Measurements from ENCODE around the gene EIF5B.

The EIF5B gene

GRCh38 chr2:99414566-99414965 lies 77.4 kb downstream of the EIF5B start:
- DNase-seq (ENCODE audit: low read depth) = no peak

- no peak for DNase-seq (ENCODE audit: low read depth)
These were observed 80.2 kb downstream of the EIF5B start for GRCh38 chr2:99417396-99417795.

- DNase-seq (ENCODE audit: low read depth) = no peak
These were observed 82.8 kb downstream of the EIF5B start for GRCh38 chr2:99420031-99420430.

GRCh38 chr2:99420751-99421299 lies 83.6 kb downstream of the EIF5B start:
- DNase-seq (ENCODE audit: low read depth) = no peak

GRCh38 chr2:99421469-99421868 lies 84.3 kb downstream of the EIF5B start:
- DNase-seq (ENCODE audit: low read depth) = no peak

- DNase-seq (ENCODE audit: low read depth) = no peak
These were observed 85.4 kb downstream of the EIF5B start for GRCh38 chr2:99422599-99422998.

GRCh38 chr2:99424371-99424770 lies 87.2 kb downstream of the EIF5B start:
- DNase-seq (ENCODE audit: low read depth) = no peak

- DNase-seq (ENCODE audit: low read depth) = no peak
These were observed 87.8 kb downstream of the EIF5B start for GRCh38 chr2:99425022-99425421.

- DNase-seq (ENCODE audit: low read depth) = no peak
These were observed 93.6 kb downstream of the EIF5B start for GRCh38 chr2:99430614-99431291.

GRCh38 chr2:99431587-99432275 lies 94.5 kb downstream of the EIF5B start:
- no peak for DNase-seq (ENCODE audit: low read depth)

GRCh38 chr2:99433340-99433739 lies 96.2 kb downstream of the EIF5B start:
- DNase-seq (ENCODE audit: low read depth) = no peak

- DNase-seq (ENCODE audit: low read depth) = no peak
These were observed 99.7 kb downstream of the EIF5B start for GRCh38 chr2:99436874-99437273.

GRCh38 chr2:99439971-99440505 lies 102.8 kb downstream of the EIF5B start:
- DNase-seq (ENCODE audit: low read depth) = no peak

- no peak for DNase-seq (ENCODE audit: low read depth)
These were observed 105.6 kb downstream of the EIF5B start for GRCh38 chr2:99442837-99443236.

GRCh38 chr2:99444222-99444621 lies 107.0 kb downstream of the EIF5B start:
- DNase-seq (ENCODE audit: low read depth) = no peak

- no peak for DNase-seq (ENCODE audit: low read depth)
These were observed 107.9 kb downstream of the EIF5B start for GRCh38 chr2:99445065-99445464.

- no peak for DNase-seq (ENCODE audit: low read depth)
These were observed 111.4 kb downstream of the EIF5B start for GRCh38 chr2:99448556-99448955.

GRCh38 chr2:99450199-99450598 lies 113.0 kb downstream of the EIF5B start:
- no peak for DNase-seq (ENCODE audit: low read depth)
